ENCODE measurements around the gene CENPVL1.

CENPVL1 gene

GRCh38 chrX:51737091-51737490, 26.8 kb downstream of the CENPVL1 start:
- DNase-seq (ENCODE audit: low read depth): no peak

GRCh38 chrX:51742586-51742985, 32.3 kb downstream of the CENPVL1 start:
- peak overlapping the region; percentile 84 for H3K4me3 ChIP-seq (ENCODE audit: low read depth, low read length)
- no peak for DNase-seq (ENCODE audit: low read depth)
- TF ChIP-seq CTCF (IDR thresholded peaks at IDR 0.05; ENCODE audit: insufficient read depth, low read depth, low read length, missing control alignments): no peak

More at GRCh38 chrX:51737091-51737490, 26.8 kb downstream of the CENPVL1 start:
- no peak overlapping the region for H3K4me3 ChIP-seq (ENCODE audit: low read depth, low read length)
- no peak for TF ChIP-seq CTCF (IDR thresholded peaks at IDR 0.05; ENCODE audit: insufficient read depth, low read depth, low read length, missing control alignments)

- peak; percentile 86 for DNase-seq (ENCODE audit: low read depth)
Measured at GRCh38 chrX:51743179-51743957, 33.1 kb downstream of the CENPVL1 start, which contains the start of gene GSPT2. Gene GSPT2, plus strand, starts transcription at chrX:51743442. Its CDS starts 185 bp downstream, at chrX:51743627.

GRCh38 chrX:51747671-51748070, 37.4 kb downstream of the CENPVL1 start:
- no peak for DNase-seq (ENCODE audit: low read depth)
- no peak for TF ChIP-seq CTCF (IDR thresholded peaks at IDR 0.05; ENCODE audit: insufficient read depth, low read depth, low read length, missing control alignments)
- H3K4me3 ChIP-seq (ENCODE audit: low read depth, low read length): no peak overlapping the region

More at GRCh38 chrX:51743179-51743957, 33.1 kb downstream of the CENPVL1 start, which contains the start of gene GSPT2:
- TF ChIP-seq CTCF (IDR thresholded peaks at IDR 0.05; ENCODE audit: insufficient read depth, low read depth, low read length, missing control alignments): no peak
- H3K4me3 ChIP-seq (ENCODE audit: low read depth, low read length): peak within 1 kb of the TSS; percentile 84

- no peak for TF ChIP-seq CTCF (IDR thresholded peaks at IDR 0.05; ENCODE audit: insufficient read depth, low read depth, low read length, missing control alignments)
- H3K4me3 ChIP-seq (ENCODE audit: low read depth, low read length): no peak overlapping the region
- DNase-seq (ENCODE audit: low read depth): no peak
Measured at GRCh38 chrX:51759055-51759839, 48.9 kb downstream of the CENPVL1 start.

- no peak overlapping the region for H3K4me3 ChIP-seq (ENCODE audit: low read depth, low read length)
- no peak for TF ChIP-seq CTCF (IDR thresholded peaks at IDR 0.05; ENCODE audit: insufficient read depth, low read depth, low read length, missing control alignments)
- no peak for DNase-seq (ENCODE audit: low read depth)
Measured at GRCh38 chrX:51760657-51761056, 50.3 kb downstream of the CENPVL1 start.
